Measurements from ENCODE around the gene OCSTAMP.

Gene OCSTAMP

DNA sequence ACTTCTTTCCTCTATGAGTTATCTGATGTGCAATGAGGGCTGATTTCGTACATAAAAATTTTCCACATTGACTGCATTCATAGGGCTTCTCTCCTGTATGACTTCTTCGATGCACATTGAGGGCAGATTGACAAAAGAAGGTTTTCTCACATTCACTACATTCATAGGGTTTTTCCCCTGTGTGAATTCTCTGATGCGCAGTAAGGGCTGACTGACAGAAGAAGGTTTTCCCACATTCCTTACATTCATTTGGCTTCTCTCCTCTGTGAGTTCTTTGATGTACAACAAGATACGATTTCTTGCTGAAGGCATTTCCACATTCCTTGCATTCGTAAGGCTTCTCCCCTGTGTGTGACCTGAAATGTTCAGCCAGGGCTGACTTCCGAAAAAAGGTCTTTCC is 48.5 kb downstream of the OCSTAMP start:
- WGBS (ENCODE audit: extremely low coverage, insufficient coverage, low lambda C conversion rate) = no CpG with 5 or more reads among the region's 6 CpGs
- Histone ChIP-seq H4K5ac (ENCODE audit: low read length) (no peak overlapping the region), H3K79me1 (ENCODE audit: low read length) (no peaks in the 10 kb centered on the region), H2AK5ac (ENCODE audit: low read length) (no peak overlapping the region), H3K79me2 (ENCODE audit: control insufficient read depth, insufficient read depth, low read length) (no peaks in the 10 kb centered on the region), H2BK120ac (ENCODE audit: low read depth, low read length) (no peak overlapping the region), H3K56ac (ENCODE audit: low read length) (no peak overlapping the region), H3K18ac (ENCODE audit: low read length) (no peak overlapping the region), H3K4ac (ENCODE audit: low read depth, low read length) (no peak overlapping the region), H2BK15ac (replicated peaks; ENCODE audit: low read depth) (no peak overlapping the region), H3K36me3 (ENCODE audit: control insufficient read depth, insufficient read depth, low read length) (peaks cover 7% of the 10 kb centered on the region), H3K9ac (ENCODE audit: low read length) (no peak overlapping the region), H3K27ac (ENCODE audit: low read depth, low read length) (no peak overlapping the region), H3K27me3 (ENCODE audit: insufficient read depth, low read length, poor library complexity) (no peaks in the 10 kb centered on the region), H2BK5ac (ENCODE audit: low read length) (no peak overlapping the region), H3K4me2 (ENCODE audit: low read length) (no peak overlapping the region), H3K4me3 (ENCODE audit: low read length) (peak overlapping the region; percentile 33), H4K8ac (ENCODE audit: low read depth, low read length) (no peak overlapping the region), H3K23ac (ENCODE audit: low read length) (no peak overlapping the region), H3K4me1 (ENCODE audit: control insufficient read depth, low read depth, low read length) (no peaks in the 10 kb centered on the region)
- peak; percentile 28 for DNase-seq

DNA sequence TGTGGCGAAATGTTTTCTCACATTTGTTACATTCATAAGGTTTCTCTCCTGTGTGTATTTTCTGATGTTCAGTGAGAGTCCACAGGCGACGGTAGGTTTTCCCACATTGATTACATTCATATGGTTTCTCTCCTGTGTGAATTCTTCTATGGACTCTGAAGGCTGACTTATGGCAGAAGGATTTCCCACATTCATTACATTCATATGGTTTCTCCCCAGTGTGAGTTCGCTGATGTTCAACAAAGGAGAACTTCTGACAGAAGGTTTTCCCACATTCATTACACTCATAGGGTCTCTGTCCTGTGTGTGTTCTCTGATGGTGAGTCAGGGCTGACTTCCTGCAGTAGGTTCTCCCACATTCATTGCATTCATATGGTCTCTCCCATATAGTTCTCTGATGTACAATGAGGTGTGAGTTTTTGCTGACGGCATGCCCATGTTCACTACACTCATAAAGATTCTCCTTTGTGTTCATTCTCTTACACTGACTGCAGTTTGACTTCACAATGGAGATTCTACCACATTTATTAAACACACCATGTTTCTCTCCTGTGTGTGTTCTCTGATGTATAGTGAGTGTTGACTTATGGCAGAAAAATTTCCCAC is 49.0 kb downstream of the OCSTAMP start:
- peaks cover 8% of the 10 kb centered on the region for H3K36me3 ChIP-seq (ENCODE audit: control insufficient read depth, insufficient read depth, low read length)
- no peak overlapping the region for H3K27ac ChIP-seq (ENCODE audit: low read depth, low read length)
- no peak overlapping the region for H3K18ac ChIP-seq (ENCODE audit: low read length)
- peak; percentile 39 for DNase-seq
- H3K79me2 ChIP-seq (ENCODE audit: control insufficient read depth, insufficient read depth, low read length) = no peaks in the 10 kb centered on the region
- no peak overlapping the region for H2AK5ac ChIP-seq (ENCODE audit: low read length)
- H2BK5ac ChIP-seq (ENCODE audit: low read length) = no peak overlapping the region
- no CpG with 5 or more reads among the region's 5 CpGs for WGBS (ENCODE audit: extremely low coverage, insufficient coverage, low lambda C conversion rate)
- H3K79me1 ChIP-seq (ENCODE audit: low read length) = no peaks in the 10 kb centered on the region
- H4K5ac ChIP-seq (ENCODE audit: low read length) = no peak overlapping the region
- H3K4me3 ChIP-seq (ENCODE audit: low read length) = peak overlapping the region; percentile 1
- H3K4me2 ChIP-seq (ENCODE audit: low read length) = no peak overlapping the region
- no peak overlapping the region for H2BK120ac ChIP-seq (ENCODE audit: low read depth, low read length)
- no peak overlapping the region for H3K23ac ChIP-seq (ENCODE audit: low read length)
- H3K4ac ChIP-seq (ENCODE audit: low read depth, low read length) = no peak overlapping the region
- H3K27me3 ChIP-seq (ENCODE audit: insufficient read depth, low read length, poor library complexity) = no peaks in the 10 kb centered on the region
- no peaks in the 10 kb centered on the region for H3K4me1 ChIP-seq (ENCODE audit: control insufficient read depth, low read depth, low read length)
- no peak overlapping the region for H3K9ac ChIP-seq (ENCODE audit: low read length)
- no peak overlapping the region for H4K8ac ChIP-seq (ENCODE audit: low read depth, low read length)
- no peak overlapping the region for H2BK15ac ChIP-seq (replicated peaks; ENCODE audit: low read depth)
- H3K56ac ChIP-seq (ENCODE audit: low read length) = no peak overlapping the region

DNA sequence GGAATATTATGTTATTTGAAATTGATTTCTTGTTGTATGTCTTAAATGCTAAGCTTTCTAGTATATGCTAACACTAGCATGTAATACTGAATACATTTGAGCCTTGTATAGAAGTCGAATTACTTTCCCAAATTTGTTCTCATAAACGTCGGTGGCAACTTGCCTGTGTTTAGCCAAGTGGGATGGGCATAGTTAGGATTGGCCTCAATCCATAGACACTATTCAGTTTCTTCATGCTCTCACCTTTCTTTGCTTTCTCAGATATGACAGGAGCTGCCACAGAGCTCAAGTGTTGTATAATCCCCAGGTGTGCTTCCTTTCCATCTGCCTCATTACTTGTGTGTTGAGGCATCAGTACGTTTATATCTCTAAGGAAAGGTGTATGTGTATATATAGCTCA is 56.4 kb downstream of the OCSTAMP start:
- H2AK5ac ChIP-seq (ENCODE audit: low read length) = no peak overlapping the region
- H2BK15ac ChIP-seq (replicated peaks; ENCODE audit: low read depth) = no peak overlapping the region
- no CpG with 5 or more reads among the region's 4 CpGs for WGBS (ENCODE audit: extremely low coverage, insufficient coverage, low lambda C conversion rate)
- no peak overlapping the region for H2BK5ac ChIP-seq (ENCODE audit: low read length)
- H3K79me2 ChIP-seq (ENCODE audit: control insufficient read depth, insufficient read depth, low read length) = no peaks in the 10 kb centered on the region
- no peak overlapping the region for H3K27ac ChIP-seq (ENCODE audit: low read depth, low read length)
- no peak overlapping the region for H4K8ac ChIP-seq (ENCODE audit: low read depth, low read length)
- no peak overlapping the region for H3K4me3 ChIP-seq (ENCODE audit: low read length)
- no peaks in the 10 kb centered on the region for H3K79me1 ChIP-seq (ENCODE audit: low read length)
- no peak for DNase-seq
- H3K9ac ChIP-seq (ENCODE audit: low read length) = no peak overlapping the region
- no peak overlapping the region for H3K18ac ChIP-seq (ENCODE audit: low read length)
- no peaks in the 10 kb centered on the region for H3K4me1 ChIP-seq (ENCODE audit: control insufficient read depth, low read depth, low read length)
- no peak overlapping the region for H2BK120ac ChIP-seq (ENCODE audit: low read depth, low read length)
- no peak overlapping the region for H3K4me2 ChIP-seq (ENCODE audit: low read length)
- peaks cover 3% of the 10 kb centered on the region for H3K36me3 ChIP-seq (ENCODE audit: control insufficient read depth, insufficient read depth, low read length)
- no peak overlapping the region for H3K4ac ChIP-seq (ENCODE audit: low read depth, low read length)
- no peaks in the 10 kb centered on the region for H3K27me3 ChIP-seq (ENCODE audit: insufficient read depth, low read length, poor library complexity)
- no peak overlapping the region for H3K56ac ChIP-seq (ENCODE audit: low read length)
- H3K23ac ChIP-seq (ENCODE audit: low read length) = no peak overlapping the region
- H4K5ac ChIP-seq (ENCODE audit: low read length) = no peak overlapping the region

DNA sequence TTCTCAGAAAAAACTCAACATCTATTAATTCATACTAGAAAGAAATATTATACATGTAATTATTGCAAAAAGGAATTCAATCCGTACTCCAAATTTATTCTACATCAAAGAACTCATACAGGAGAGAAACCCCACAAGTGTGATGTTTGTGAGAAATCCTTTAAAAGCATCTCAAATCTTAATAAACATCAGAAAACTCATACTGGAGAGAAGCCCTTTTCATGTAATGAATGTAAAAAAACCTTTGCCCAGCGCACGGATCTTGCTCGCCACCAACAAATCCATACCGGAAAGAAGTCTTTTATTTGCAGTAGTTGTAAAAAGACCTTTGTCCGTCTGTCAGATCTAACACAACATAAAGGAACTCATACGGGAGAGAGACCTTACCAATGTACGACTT is 59.1 kb downstream of the OCSTAMP start:
- no CpG with 5 or more reads among the region's 8 CpGs for WGBS (ENCODE audit: extremely low coverage, insufficient coverage, low lambda C conversion rate)
- no peak overlapping the region for H2BK5ac ChIP-seq (ENCODE audit: low read length)
- H3K4me1 ChIP-seq (ENCODE audit: control insufficient read depth, low read depth, low read length) = no peaks in the 10 kb centered on the region
- H4K5ac ChIP-seq (ENCODE audit: low read length) = no peak overlapping the region
- H3K23ac ChIP-seq (ENCODE audit: low read length) = no peak overlapping the region
- H2AK5ac ChIP-seq (ENCODE audit: low read length) = no peak overlapping the region
- no peak overlapping the region for H3K56ac ChIP-seq (ENCODE audit: low read length)
- no peaks in the 10 kb centered on the region for H3K27me3 ChIP-seq (ENCODE audit: insufficient read depth, low read length, poor library complexity)
- H3K18ac ChIP-seq (ENCODE audit: low read length) = no peak overlapping the region
- no peak overlapping the region for H2BK15ac ChIP-seq (replicated peaks; ENCODE audit: low read depth)
- H3K79me1 ChIP-seq (ENCODE audit: low read length) = no peaks in the 10 kb centered on the region
- no peak overlapping the region for H3K27ac ChIP-seq (ENCODE audit: low read depth, low read length)
- H3K79me2 ChIP-seq (ENCODE audit: control insufficient read depth, insufficient read depth, low read length) = no peaks in the 10 kb centered on the region
- no peak overlapping the region for H3K9ac ChIP-seq (ENCODE audit: low read length)
- H3K4ac ChIP-seq (ENCODE audit: low read depth, low read length) = no peak overlapping the region
- DNase-seq = no peak
- H4K8ac ChIP-seq (ENCODE audit: low read depth, low read length) = no peak overlapping the region
- H3K4me3 ChIP-seq (ENCODE audit: low read length) = no peak overlapping the region
- no peak overlapping the region for H3K4me2 ChIP-seq (ENCODE audit: low read length)
- H3K36me3 ChIP-seq (ENCODE audit: control insufficient read depth, insufficient read depth, low read length) = no peaks in the 10 kb centered on the region
- no peak overlapping the region for H2BK120ac ChIP-seq (ENCODE audit: low read depth, low read length)
